ENCODE results near the gene CNOT9.

CNOT9 gene

GRCh38 chr2:218582076-218582475, 13.4 kb downstream of the CNOT9 start:
- TF ChIP-seq EZH2 (IDR thresholded peaks at IDR 0.05; ENCODE audit: borderline replicate concordance, low read depth, low read length, severe bottlenecking) = no peak
- no peak for TF ChIP-seq CTCF (IDR thresholded peaks at IDR 0.05; ENCODE audit: borderline replicate concordance, extremely low read depth, low read length, poor library complexity, severe bottlenecking)

GRCh38 chr2:218583983-218584850, 15.6 kb downstream of the CNOT9 start:
- H3K4me1 ChIP-seq (ENCODE audit: insufficient read depth, low read length) = no peaks in the 10 kb centered on the region
- TF ChIP-seq EZH2 (IDR thresholded peaks at IDR 0.05; ENCODE audit: borderline replicate concordance, low read depth, low read length, severe bottlenecking) (no peak), CTCF (IDR thresholded peaks at IDR 0.05; ENCODE audit: borderline replicate concordance, extremely low read depth, low read length, poor library complexity, severe bottlenecking) (peak; percentile 16)
- no peak overlapping the region for H3K27ac ChIP-seq (ENCODE audit: low read length)
- H3K9me3 ChIP-seq (ENCODE audit: insufficient read depth, low read length, severe bottlenecking) = no peaks in the 10 kb centered on the region
- no peak overlapping the region for H3K4me3 ChIP-seq (ENCODE audit: low read depth in 1 of 2, low read length in 2 of 2)
- no peaks in the 10 kb centered on the region for H3K27me3 ChIP-seq (ENCODE audit: insufficient read depth, low read length, poor library complexity)
- no peak overlapping the region for H3K9ac ChIP-seq (ENCODE audit: low read depth, low read length)
- peaks cover 32% of the 10 kb centered on the region for H4K20me1 ChIP-seq (ENCODE audit: insufficient read depth, low read length)
- peaks cover 60% of the 10 kb centered on the region for H3K79me2 ChIP-seq (ENCODE audit: insufficient read depth, low read length)
- H3K4me2 ChIP-seq (ENCODE audit: insufficient read depth, low read length) = no peak overlapping the region
- ATAC-seq (ENCODE audit: insufficient read depth, low read depth) (no peak), DNase-seq (no peak)
- H3K36me3 ChIP-seq (ENCODE audit: insufficient read depth, low read length) = peaks cover 86% of the 10 kb centered on the region
- H2AFZ ChIP-seq (ENCODE audit: low read depth, low read length) = no peak overlapping the region

More at GRCh38 chr2:218582076-218582475, 13.4 kb downstream of the CNOT9 start:
- no peaks in the 10 kb centered on the region for H3K9me3 ChIP-seq (ENCODE audit: insufficient read depth, low read length, severe bottlenecking)
- peaks cover 74% of the 10 kb centered on the region for H3K36me3 ChIP-seq (ENCODE audit: insufficient read depth, low read length)
- H3K9ac ChIP-seq (ENCODE audit: low read depth, low read length) = no peak overlapping the region
- ATAC-seq (ENCODE audit: insufficient read depth, low read depth) (no peak), DNase-seq (no peak)
- H3K27me3 ChIP-seq (ENCODE audit: insufficient read depth, low read length, poor library complexity) = no peaks in the 10 kb centered on the region
- H2AFZ ChIP-seq (ENCODE audit: low read depth, low read length) = no peak overlapping the region
- H3K27ac ChIP-seq (ENCODE audit: low read length) = no peak overlapping the region
- H3K4me1 ChIP-seq (ENCODE audit: insufficient read depth, low read length) = peaks cover 3% of the 10 kb centered on the region; the same call in 1 of the 2 replicates
- H4K20me1 ChIP-seq (ENCODE audit: insufficient read depth, low read length) = peaks cover 52% of the 10 kb centered on the region
- H3K79me2 ChIP-seq (ENCODE audit: insufficient read depth, low read length) = peaks cover 80% of the 10 kb centered on the region
- no peak overlapping the region for H3K4me3 ChIP-seq (ENCODE audit: low read depth in 1 of 2, low read length in 2 of 2)
- H3K4me2 ChIP-seq (ENCODE audit: insufficient read depth, low read length) = no peak overlapping the region

GRCh38 chr2:218585541-218585940, 16.9 kb downstream of the CNOT9 start:
- Histone ChIP-seq H3K9ac (ENCODE audit: low read depth, low read length) (no peak overlapping the region), H3K27ac (ENCODE audit: low read length) (no peak overlapping the region), H3K4me1 (ENCODE audit: insufficient read depth, low read length) (no peaks in the 10 kb centered on the region), H3K27me3 (ENCODE audit: insufficient read depth, low read length, poor library complexity) (no peaks in the 10 kb centered on the region), H3K36me3 (ENCODE audit: insufficient read depth, low read length) (peaks cover 93% of the 10 kb centered on the region), H2AFZ (ENCODE audit: low read depth, low read length) (no peak overlapping the region), H3K79me2 (ENCODE audit: insufficient read depth, low read length) (peaks cover 51% of the 10 kb centered on the region), H4K20me1 (ENCODE audit: insufficient read depth, low read length) (peaks cover 32% of the 10 kb centered on the region), H3K4me2 (ENCODE audit: insufficient read depth, low read length) (no peak overlapping the region), H3K4me3 (ENCODE audit: low read depth in 1 of 2, low read length in 2 of 2) (no peak overlapping the region), H3K9me3 (ENCODE audit: insufficient read depth, low read length, severe bottlenecking) (no peaks in the 10 kb centered on the region)
- DNase-seq = no peak
- TF ChIP-seq CTCF (IDR thresholded peaks at IDR 0.05; ENCODE audit: borderline replicate concordance, extremely low read depth, low read length, poor library complexity, severe bottlenecking) (no peak), EZH2 (IDR thresholded peaks at IDR 0.05; ENCODE audit: borderline replicate concordance, low read depth, low read length, severe bottlenecking) (no peak)
- no peak for ATAC-seq (ENCODE audit: insufficient read depth, low read depth)

All from DND-41 (cell line).